ENCODE results near the gene F10.
"Not testable (repeated sequence)": the region's sequence is repeated elsewhere in the genome, so short reads cannot be mapped to it uniquely, and the experiment has no call there.

DNA sequence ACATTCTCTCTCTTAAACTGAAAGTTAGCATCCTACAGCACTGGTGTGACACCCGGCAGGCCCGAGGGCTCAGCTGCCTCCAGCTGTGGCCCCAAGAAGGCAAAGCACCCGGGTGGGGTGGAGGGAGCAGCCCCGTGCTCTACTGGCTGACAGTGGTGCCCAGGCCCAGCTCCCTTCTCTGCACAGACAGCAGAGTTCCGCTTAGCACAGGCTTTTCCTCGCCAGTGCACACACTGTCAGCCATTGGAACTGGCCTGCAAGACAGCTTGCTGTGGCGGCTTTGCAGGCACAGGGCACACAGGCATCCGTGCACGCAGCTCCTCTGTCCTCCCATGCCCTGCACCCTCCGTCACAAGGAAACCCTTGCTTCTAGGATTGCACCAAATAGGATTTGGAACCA is 20.3 kb upstream of the F10 start:
- not testable (repeated sequence) for TF ChIP-seq L3MBTL2 (conservative IDR thresholded peaks at IDR 0.05); FOXM1 (IDR thresholded peaks at IDR 0.05; ENCODE audit: borderline replicate concordance); SP1 (IDR thresholded peaks at IDR 0.05); LEF1 (IDR thresholded peaks at IDR 0.05; ENCODE audit: borderline replicate concordance); TARDBP (IDR thresholded peaks at IDR 0.05); FOXK2 (IDR thresholded peaks at IDR 0.05); BHLHE40 (IDR thresholded peaks at IDR 0.05; ENCODE audit: borderline replicate concordance); ELF4 (IDR thresholded peaks at IDR 0.05); NFRKB (IDR thresholded peaks at IDR 0.05); FOXA1 (IDR thresholded peaks at IDR 0.05); ARNT (IDR thresholded peaks at IDR 0.05)

Measured in HEK293T (cell line).